Measurements from ENCODE around the gene TM2D3.

- TF ChIP-seq POLR2A (IDR thresholded peaks at IDR 0.05): no peak
- no peak for TF ChIP-seq CTCF (IDR thresholded peaks at IDR 0.05)
These were observed 32.6 kb downstream of the TM2D3 start for GRCh38 chr15:101619615-101619865.

Data from heart left ventricle (tissue), 13 donors.